Heart right ventricle (tissue), 16 donors: ENCODE data around the gene GFPT2. TPM values are rescaled to one million over a fixed set of nuclear protein-coding genes. Genes with fewer than 3 reads are reported as not detected.

Experiments used
- ATAC-seq, 8 donors: fragments of 200-7000 bp; cut with Tn5 transposase; one replicate each; pipeline ENCODE4 v1.9.1; 2020; ENCODE audit warnings: mild to moderate bottlenecking in 8 of 8, moderate library complexity in 8 of 8, moderate number of reproducible peaks in 1 of 8
- DNase-seq, 2 donors: peaks; one replicate each; pipeline ENCODE4 v3.0.0-alpha.2; 2020
- H3K27ac ChIP-seq, 10 donors: fragments of 200-600 bp; sonication (generic) in 2 of 10; one replicate each; pipeline versions ENCODE4 v1.5.0 to v1.8.0; 2020 to 2022; ENCODE audit warnings: mild to moderate bottlenecking in 3 of 10
- H3K27me3 ChIP-seq, 7 donors: fragments of 200-600 bp; one replicate each; pipeline ENCODE4 v1.8.0; 2021 to 2022; ENCODE audit warnings: mild to moderate bottlenecking in 2 of 7
- H3K36me3 ChIP-seq, 9 donors: fragments of 200-600 bp; sonication (generic) in 1 of 9; one replicate each; pipeline versions ENCODE4 v1.5.0 to v1.8.0; 2020 to 2022; ENCODE audit warnings: mild to moderate bottlenecking in 2 of 9
- H3K4me1 ChIP-seq, 9 donors: fragments of 200-600 bp; sonication (generic) in 1 of 9; one replicate each; pipeline versions ENCODE4 v1.5.0 to v1.8.0; 2020 to 2022; ENCODE audit warnings: mild to moderate bottlenecking in 4 of 9
- H3K4me3 ChIP-seq, 10 donors: fragments of 200-600 bp; sonication (generic) in 2 of 10; one replicate each; pipeline versions ENCODE4 v1.5.0 to v1.8.0; 2020 to 2022; ENCODE audit warnings: mild to moderate bottlenecking in 7 of 10, moderate library complexity in 2 of 10
- H3K9me3 ChIP-seq, 11 donors: fragments of 200-600 bp in 10 of 11; sonication (generic) in 2 of 11; one replicate each; pipeline versions ENCODE4 v1.5.0 to v1.8.0; 2013 to 2022; ENCODE audit warnings: mild to moderate bottlenecking in 2 of 11, control low read depth in 1 of 11, moderate library complexity in 1 of 11
- WGBS, 2 donors: extraction: QIAGEN DNeasy Blood & Tissue Kit; methylation state at CpG; one replicate each; pipeline ENCODE4 v1.1.7; 2013; ENCODE audit warnings: inconsistent platforms in 1 of 2; 5-methylcytosine and 5-hydroxymethylcytosine counted together
- intact Hi-C, 10 donors: fragments of 100-400 bp; cut with DNase I; formaldehyde crosslinking; loops; one replicate each; pipeline versions ENCODE4 v1.11.1 to v1.14.2; 2022
- polyA plus RNA-seq, 2 donors: library from polyadenylated mRNA; stranded (reverse); fragments of 200-250 nt; gene quantifications; one replicate each; pipeline ENCODE4 v1.2.3, GENCODE V29; 2013
- total RNA-seq, 10 donors: library from RNA; stranded (reverse); fragmentation: NEBNext Ultra II Directional in 3 of 10; extraction: Animal tissue kit (Norgen Biotek cat#: 25700) in 3 of 10; gene quantifications; one replicate each; pipeline versions ENCODE4 v1.2.1 to v1.2.4, GENCODE V29; 2021 to 2023
- TF ChIP-seq, protein P1 (sequence below), 9 donors: fragments of 200-600 bp; sonication (generic) in 2 of 9; IDR thresholded peaks; one replicate each; pipeline versions ENCODE4 v1.5.0 to v1.8.0; 2021 to 2022; ENCODE audit warnings: antibody characterized with exemption in 9 of 9, mild to moderate bottlenecking in 5 of 9, moderate library complexity in 1 of 9
- donor health status: Arrhythmogenic right ventricular cardiomyopathy.
- donor health status: ischemic (EF 13 %, LVEDD 7.1; RV severe dilation, severe dysfunction).
- donor health status: healthy with polysubstance abuse.
- donor health status: DM: no; HTN: yes; CAD: no.
- donor health status: DM: no; HTN: no; CAD: no.
- donor health status: ischemic (EF 25% LVEDD 6.9; RV normal size, moderate dysfunction).
- donor health status: ischemic (EF 25% LVEDD 5.7; RV mildly dilated, moderate dysfunction).
- donor health status: healthy.
- donor health status: DM: yes; HTN: yes; CAD: no.
- donor health status: Ischemic cardiomyopathy.
- donor health status: ischemic (EF 35%, LVEDD 5.7; RV mildly dilated, moderate dysfunction).
- donor health status: nonischemic (EF 11% LVEDD 7.7; RV severe dilation, severe dysfunction).
- donor health status: DM: yes; HTN: yes; CAD: no.
- donor health status: PGD.
- donor health status: ischemic (EF 29% LVEDD 5.4; RV normal size, mild dysfunction).
- donor health status: nonischemic (EF 23%, LVEDD 6.1; RV moderate dilation, normal function).

The GFPT2 gene
- total and polyA plus RNA-seq, 12 donors: 2.5 to 19.4 (median 6.9) TPM

DNA sequence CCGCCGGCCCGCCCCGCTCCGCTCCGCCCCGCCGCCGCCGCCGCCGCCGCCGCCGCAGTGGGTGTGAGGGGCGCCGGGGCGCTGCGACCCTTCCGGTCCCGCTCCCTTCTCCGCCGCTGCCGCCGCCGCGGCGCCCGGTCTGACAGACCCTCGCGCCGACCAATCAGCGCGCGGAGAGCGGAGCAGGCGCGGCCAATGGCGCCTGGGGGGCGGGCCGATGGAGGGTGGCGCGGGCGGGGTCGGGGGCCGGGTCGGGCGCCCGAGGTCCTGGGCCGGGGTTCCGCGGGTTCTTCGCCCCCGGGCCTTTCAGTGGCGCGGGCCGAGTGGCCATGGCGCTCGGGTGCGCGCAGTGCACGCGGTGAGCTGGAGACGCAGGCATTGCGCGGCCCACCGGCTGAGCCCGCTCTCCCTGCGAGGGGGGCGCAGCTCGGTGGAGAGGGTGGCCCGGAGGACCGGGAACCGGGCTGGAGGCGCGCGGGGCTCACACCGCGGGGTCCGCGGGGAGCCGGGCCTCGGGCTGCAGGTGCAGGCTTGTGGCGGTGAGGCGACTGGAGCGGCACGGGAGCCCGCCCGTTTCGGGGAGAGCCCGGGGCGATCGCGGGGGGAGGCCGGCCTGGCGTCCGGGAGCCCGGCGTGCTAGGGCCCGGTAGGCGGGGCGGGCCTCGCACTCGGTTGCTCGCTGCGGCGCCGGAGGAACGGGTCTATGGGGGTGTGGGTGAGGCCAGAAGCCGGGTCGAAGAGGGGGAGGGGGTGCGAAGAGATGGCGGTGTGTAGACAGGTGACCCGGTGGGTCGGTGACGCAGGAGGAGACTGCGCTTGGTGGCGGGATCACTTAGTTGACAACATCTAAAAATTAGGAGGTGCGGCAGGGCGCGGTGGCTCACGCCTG lies 60.9 kb downstream of the GFPT2 start, which contains the start of gene MAPK9:
Gene MAPK9 (minus strand): TSS at position 141 of the 889 bp plus-strand sequence. CDS start 11,522 bp downstream, outside the sequence.
- intact Hi-C loops: loop anchor here in 4 of 10 donors (2.0 to 10.0 kb wide), 5 partner anchors 179 to 425 kb away; partner anchors contain the start of gene CNOT6 (in 1 of the 4)
- 1% methylated on average over 102 to 121 of the region's 122 CpGs for WGBS, 2 donors
- peak; percentile 81 to 89 for DNase-seq
- ATAC-seq: peak; percentile 90 to 95 (median 91)
- H3K4me1 ChIP-seq: peaks cover 4 to 31% (median 24%) of the 10 kb centered on the region in 9 donors
- no peaks in the 10 kb centered on the region for H3K27me3 ChIP-seq
- H3K27ac ChIP-seq: peak within 1 kb of the TSS; percentile 38 to 98 (median 93)
- H3K36me3 ChIP-seq: no peaks in the 10 kb centered on the region
- TF ChIP-seq, protein P1, sequence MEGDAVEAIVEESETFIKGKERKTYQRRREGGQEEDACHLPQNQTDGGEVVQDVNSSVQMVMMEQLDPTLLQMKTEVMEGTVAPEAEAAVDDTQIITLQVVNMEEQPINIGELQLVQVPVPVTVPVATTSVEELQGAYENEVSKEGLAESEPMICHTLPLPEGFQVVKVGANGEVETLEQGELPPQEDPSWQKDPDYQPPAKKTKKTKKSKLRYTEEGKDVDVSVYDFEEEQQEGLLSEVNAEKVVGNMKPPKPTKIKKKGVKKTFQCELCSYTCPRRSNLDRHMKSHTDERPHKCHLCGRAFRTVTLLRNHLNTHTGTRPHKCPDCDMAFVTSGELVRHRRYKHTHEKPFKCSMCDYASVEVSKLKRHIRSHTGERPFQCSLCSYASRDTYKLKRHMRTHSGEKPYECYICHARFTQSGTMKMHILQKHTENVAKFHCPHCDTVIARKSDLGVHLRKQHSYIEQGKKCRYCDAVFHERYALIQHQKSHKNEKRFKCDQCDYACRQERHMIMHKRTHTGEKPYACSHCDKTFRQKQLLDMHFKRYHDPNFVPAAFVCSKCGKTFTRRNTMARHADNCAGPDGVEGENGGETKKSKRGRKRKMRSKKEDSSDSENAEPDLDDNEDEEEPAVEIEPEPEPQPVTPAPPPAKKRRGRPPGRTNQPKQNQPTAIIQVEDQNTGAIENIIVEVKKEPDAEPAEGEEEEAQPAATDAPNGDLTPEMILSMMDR (IDR thresholded peaks at IDR 0.05): peak in 1 of 9 donors; percentile 5
- H3K9me3 ChIP-seq: no peaks in the 10 kb centered on the region
- peak within 1 kb of the TSS; percentile 79 to 100 (median 94) for H3K4me3 ChIP-seq

DNA sequence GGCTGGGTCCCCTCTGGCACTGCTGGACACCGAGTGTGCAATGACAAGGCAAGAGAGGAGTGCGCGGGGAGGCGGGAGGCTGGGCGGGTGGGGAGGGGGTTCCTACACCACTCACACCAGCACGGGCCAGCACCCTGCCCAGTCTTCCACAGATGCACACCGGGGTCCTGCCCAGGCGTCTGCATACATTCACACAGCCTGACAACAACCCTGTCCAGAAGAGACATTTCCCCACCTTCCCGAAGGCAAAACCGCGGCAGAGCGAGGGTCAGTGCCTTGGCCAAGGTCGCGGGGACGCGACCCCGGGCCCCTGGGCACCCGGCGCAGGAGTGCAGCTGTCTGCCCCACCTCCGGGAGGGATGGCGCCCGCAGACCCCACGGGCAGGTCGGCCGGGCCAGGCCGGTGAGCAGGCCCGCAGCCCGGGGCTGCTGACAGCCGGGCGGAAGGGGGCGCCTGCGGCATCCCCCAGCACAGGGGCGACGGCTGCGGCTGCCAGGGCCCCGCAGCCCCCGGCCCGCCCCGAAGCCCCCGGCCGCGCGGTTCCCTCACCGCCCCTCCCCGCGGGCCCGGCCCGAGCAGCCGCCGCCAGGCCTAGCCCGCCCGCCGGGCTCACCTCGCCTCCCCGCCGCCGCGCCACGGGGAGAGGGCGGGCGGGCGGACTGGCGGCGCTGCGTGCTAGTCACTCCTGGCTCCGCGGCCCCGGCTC lies 61.7 kb downstream of the GFPT2 start:
- peak in 5 of 8 donors; percentile 0 to 27 (median 3) for ATAC-seq
- Histone ChIP-seq H3K4me1 (peaks cover 4 to 31% (median 24%) of the 10 kb centered on the region in 9 donors), H3K4me3 (peak overlapping the region; percentile 61 to 100 (median 80)), H3K9me3 (no peaks in the 10 kb centered on the region), H3K27ac (peak overlapping the region in 7 of 10 donors; percentile 21 to 92 (median 56)), H3K36me3 (peaks cover 0 to 6% (median 0%) of the 10 kb centered on the region in 9 donors), H3K27me3 (no peaks in the 10 kb centered on the region)
- 1% methylated on average over 30 to 65 of the region's 68 CpGs for WGBS, 2 donors
- intact Hi-C loops: loop anchor here in 2 of 10 donors (5.0 to 10.0 kb wide), 3 partner anchors 201 to 426 kb away; partner anchors contain the start of gene CNOT6 (in 1 of the 2)
- TF ChIP-seq, protein P1 (IDR thresholded peaks at IDR 0.05): peak in 4 of 9 donors; percentile 14 to 44 (median 38)
- DNase-seq: peak in 1 of 2 donors; percentile 31

DNA sequence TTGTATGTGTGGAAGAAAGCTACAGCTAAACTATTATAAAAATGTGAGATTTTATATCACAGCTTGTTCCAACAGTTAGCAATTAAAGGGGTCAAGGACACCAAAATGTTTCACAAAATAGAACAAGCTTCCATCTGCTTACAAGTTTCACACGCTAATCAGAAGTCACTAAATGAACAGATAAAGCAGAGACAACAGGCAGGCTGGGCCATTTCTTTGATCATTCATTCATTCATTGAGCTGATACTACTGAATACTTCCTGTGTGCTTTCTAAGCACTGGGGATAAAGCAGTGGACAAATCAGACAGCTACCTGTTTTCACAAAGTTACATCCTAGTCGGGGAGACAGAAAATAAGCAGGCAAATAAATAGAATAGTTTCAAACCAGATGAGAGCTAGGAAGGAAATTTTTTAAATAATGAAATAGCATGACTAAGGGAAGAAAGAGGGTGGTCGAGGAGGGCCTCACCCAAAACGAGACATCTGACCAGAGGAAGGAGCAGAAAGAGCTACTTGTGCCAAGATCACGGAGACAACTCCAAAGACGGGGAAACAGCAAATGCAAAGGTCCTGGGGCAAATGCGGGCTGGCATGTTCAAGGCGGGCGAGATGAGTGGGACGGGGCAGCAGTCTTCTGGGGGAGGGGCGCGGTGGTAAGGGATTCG lies 62.4 kb downstream of the GFPT2 start:
- TF ChIP-seq, protein P1 (IDR thresholded peaks at IDR 0.05): no peak
- DNase-seq (no peak), ATAC-seq (no peak)
- Histone ChIP-seq H3K9me3 (no peaks in the 10 kb centered on the region), H3K36me3 (peaks cover 0 to 8% (median 0%) of the 10 kb centered on the region in 9 donors), H3K4me1 (peaks cover 4 to 31% (median 24%) of the 10 kb centered on the region in 9 donors), H3K4me3 (peak overlapping the region; percentile 61 to 100 (median 79)), H3K27ac (peak overlapping the region in 2 of 10 donors; percentile 61 to 92), H3K27me3 (no peaks in the 10 kb centered on the region)
- intact Hi-C loops: loop anchor here in 2 of 10 donors (5.0 to 10.0 kb wide), 3 partner anchors 202 to 427 kb away; partner anchors contain the start of gene CNOT6 (in 1 of the 2)
- WGBS, 2 donors: 21% methylated on average over 13 of the region's 13 CpGs
